HTR-8/SVneo (cell line): ENCODE results near the gene EYS.
"Not testable (repeated sequence)": the region's sequence is repeated elsewhere in the genome, so short reads cannot be mapped to it uniquely, and the experiment has no call there.

Experiments
- DNase-seq: peaks from one replicate; pipeline ENCODE4 v3.0.0; 2011; ENCODE audit warnings: low spot score, mixed read lengths; ENCODE audit not compliant: insufficient read length
- FAIRE-seq: peaks from 2 replicates; lab custom pipeline; 2011; peaks lifted over from hg19 to GRCh38; lab: Jason Lieb, UNC

The EYS gene

GRCh38 chr6:64538722-64539121 lies 1168.3 kb downstream of the EYS start:
- no peak for DNase-seq
- no peak for FAIRE-seq

GRCh38 chr6:64527899-64528298 lies 1179.1 kb downstream of the EYS start:
- no peak for FAIRE-seq
- DNase-seq = no peak

DNA sequence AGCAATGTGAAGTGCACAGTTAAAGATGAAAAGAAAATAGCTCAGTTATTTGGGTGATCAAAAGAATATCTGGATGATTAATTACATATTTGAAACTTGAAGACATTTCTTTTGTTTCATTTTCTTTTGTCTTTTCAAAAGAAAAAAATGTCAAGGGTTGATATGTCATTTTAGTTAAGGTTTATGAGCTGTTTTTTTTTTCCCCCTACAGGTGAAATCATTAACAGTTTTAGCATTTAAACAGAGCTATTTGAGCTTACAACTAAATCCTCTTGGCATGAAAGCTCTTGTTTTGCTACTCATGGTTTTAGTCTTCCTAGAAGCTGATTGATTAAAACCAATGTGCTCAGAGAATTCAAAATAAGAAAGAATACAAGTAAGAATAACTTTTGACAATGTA lies 1184.2 kb downstream of the EYS start:
- no peak for FAIRE-seq
- no peak for DNase-seq

DNA sequence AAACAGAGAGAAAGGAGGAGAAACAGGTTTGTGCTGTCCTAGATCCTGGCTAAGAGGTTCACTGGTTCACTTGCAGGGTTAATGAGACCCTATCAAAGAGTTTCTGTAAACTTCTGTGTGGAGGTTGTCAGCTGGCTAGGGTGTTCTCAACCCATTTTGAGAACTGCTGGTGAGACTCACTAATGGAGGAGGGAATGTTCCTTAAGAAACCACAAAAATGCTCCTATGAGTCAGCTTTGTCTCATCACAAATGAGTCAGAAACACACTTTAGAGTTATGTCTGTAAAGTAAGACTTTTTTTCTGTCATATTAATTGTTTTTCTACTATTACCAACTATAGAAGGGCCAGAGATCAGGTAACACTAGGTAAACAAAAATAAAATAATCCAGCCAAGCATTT lies 1187.0 kb downstream of the EYS start:
- FAIRE-seq (no peak), DNase-seq (peak; percentile 58)

DNA sequence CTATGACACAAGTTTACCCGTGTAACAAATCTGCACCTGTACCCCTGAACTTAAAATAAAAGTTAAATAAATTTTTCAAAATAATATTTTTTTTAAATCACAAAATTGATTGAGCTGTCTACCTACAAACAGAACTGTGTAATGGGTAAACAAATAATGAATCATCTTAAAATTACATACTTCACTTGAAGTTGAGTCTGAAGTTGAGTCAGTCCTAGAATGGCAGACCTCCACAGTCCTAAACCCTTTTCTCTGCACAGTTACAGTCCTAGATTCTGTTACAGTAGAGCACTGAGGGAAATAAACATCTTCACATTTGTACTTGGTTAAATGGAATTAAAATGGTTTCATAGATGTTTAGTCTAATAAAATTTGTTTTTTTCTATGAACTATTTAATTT lies 1190.6 kb downstream of the EYS start:
- no peak for DNase-seq
- FAIRE-seq = no peak

- DNase-seq (no peak), FAIRE-seq (no peak)
Observed at GRCh38 chr6:64507661-64508060, 1199.4 kb downstream of the EYS start.

GRCh38 chr6:64505312-64505711 lies 1201.7 kb downstream of the EYS start:
- FAIRE-seq = no peak
- DNase-seq = no peak

DNA sequence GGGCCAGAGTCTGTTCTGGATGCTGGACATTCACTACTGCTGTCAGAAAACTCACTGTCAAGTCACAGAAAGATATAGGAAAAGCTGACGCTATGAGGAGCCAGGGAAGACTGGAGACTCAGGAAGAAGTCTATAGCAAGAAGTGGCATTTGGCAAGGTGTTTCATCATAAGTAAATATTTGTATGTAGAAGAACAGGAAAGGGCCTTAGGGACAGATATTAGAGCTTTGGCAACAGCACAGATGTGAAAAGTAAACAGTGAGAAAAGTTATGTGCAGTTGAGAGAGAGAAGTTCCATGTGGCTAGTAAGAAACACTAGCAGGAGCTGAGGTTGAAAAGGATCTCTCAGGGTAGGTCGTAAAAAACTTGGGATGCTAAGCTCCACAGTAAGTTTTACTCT lies 1202.5 kb downstream of the EYS start:
- FAIRE-seq (no peak), DNase-seq (no peak)

- DNase-seq = no peak
- no peak for FAIRE-seq
Observed at GRCh38 chr6:64502801-64503200, 1204.2 kb downstream of the EYS start.

DNA sequence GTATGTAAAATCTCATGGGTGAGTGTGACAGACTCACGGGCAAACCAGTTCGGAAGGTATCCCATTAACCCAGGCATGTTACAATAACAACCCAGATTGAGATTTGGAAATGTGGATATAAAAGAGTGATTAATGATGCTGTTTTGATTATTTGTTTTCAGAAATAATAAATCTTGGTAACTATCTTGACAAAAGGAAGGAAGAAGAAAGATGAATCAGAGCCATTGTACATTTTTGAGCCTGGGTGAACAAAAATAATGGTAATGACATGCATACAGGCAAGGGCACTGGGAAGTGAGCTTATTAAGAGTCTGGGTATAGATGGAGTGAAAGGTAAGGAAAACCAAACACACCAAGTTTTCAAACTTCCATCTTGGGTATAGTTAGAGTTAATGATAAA lies 1209.4 kb downstream of the EYS start:
- FAIRE-seq (no peak), DNase-seq (no peak)

GRCh38 chr6:64489763-64490162 lies 1217.3 kb downstream of the EYS start:
- FAIRE-seq = no peak
- DNase-seq = no peak

DNA sequence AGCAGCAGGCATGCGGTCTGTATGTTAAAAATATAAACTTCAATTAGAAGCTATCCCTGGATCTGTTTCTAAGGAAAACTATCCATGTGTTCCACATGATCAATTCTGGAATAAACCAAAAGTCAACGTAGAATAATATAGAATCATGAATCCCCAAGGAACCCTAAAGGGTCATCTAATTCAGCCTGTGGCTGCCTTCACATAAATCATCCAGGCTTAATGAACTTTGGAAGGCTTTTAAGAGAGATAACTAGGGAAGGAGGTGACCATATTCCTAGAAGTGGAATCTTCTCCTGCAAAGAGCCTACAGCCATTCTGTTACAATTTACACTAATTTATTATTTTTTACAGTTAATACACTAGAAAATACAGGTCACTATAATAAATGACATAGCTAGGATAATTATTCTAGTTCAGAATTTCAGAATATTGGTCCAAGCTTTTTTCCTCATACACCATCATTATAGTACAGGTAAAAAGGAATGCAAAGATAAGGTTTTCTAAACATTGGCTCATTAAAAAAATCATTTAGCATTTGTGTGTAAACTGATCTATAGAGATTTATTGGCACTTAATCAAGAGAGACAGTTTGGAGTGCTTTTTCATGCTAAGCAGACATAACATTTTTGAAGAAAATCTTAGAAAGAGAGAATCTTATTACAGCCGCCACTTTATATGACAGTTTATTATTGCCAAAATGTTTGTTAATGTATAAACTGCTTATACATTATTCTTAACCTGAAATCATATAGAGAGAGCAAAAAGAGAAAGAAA lies 1220.3 kb downstream of the EYS start:
- DNase-seq (no peak), FAIRE-seq (no peak)

GRCh38 chr6:64483956-64484499 lies 1223.0 kb downstream of the EYS start:
- no peak for FAIRE-seq
- DNase-seq = no peak

GRCh38 chr6:64482631-64483030 lies 1224.4 kb downstream of the EYS start:
- no peak for FAIRE-seq
- DNase-seq = no peak

DNA sequence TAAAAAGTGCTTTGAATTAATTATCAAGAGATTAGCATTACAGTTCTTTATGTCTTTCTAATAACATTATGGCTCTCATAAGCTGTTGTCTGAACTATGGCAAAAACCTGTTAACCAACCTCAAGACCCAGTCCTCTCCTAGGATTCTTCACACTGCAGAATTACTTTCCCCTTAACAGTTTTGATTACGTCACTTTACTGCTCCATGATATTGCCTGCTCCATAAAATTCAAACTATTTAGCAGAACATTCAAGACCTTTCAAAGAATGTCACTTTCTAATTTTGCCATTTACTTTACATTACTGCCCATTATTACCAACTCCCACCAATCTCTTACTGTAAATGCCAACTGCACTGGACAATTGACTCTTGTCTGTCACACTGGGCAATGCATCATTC lies 1227.9 kb downstream of the EYS start:
- no peak for FAIRE-seq
- DNase-seq = no peak

DNA sequence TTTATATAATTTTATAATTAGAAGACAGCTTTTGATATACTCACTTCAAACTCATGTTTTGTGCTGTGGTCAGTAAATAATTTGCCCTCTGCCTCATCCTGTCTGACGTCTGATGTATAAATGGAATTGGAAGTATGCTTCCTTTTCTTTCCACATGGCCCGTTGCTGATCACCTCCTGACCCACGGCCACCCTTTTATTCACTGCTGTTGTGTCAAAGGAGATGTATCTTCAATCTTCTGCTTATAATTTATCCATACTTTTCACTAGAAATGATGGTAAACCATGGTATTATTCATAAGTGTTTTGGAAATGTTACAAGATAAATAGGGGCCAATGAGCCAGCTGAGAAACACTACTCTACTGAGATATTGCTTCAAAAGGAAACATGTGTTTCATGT lies 1229.6 kb downstream of the EYS start:
- no peak for DNase-seq
- no peak for FAIRE-seq

GRCh38 chr6:64476935-64477334 lies 1230.1 kb downstream of the EYS start:
- FAIRE-seq (no peak), DNase-seq (no peak)

DNA sequence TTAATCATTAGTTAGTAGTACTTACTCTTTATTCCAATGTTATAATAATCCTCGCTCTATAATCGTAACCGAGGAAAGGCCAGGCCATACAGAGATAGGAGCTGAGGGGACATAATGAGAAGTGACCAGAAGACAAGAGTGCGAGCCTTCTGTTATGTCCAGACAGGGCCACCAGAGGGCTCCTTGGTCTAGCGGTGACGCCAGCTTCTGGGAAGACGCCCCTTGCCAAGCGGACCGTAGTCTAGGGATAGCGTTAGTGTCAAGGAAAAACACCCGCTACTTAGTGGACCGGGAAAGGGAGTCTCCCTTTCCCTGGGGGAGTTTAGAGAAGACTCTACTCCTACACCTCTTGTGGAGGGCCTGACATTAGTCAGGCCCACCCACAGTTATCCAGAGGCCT lies 1237.6 kb downstream of the EYS start:
- FAIRE-seq, DNase-seq: not testable (repeated sequence)

DNA sequence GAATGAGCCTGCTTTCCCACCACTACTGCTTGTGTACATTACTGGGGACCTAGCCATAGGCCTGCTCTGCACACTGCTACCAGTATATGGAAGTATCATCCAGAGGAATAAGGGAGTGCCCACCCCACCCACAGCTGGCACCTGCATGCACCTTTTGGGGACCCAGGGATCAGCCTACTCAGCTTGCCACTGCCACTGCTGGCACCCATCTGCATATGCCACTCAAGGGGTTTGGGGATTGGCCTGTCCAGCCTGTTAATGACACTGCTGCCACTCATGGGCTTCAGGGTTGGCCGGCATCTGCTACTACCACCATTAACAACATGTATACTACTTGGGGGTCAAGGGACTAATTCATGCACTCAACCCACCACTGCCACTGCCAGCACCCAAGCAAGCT lies 1239.4 kb downstream of the EYS start:
- DNase-seq (no peak), FAIRE-seq (no peak)

GRCh38 chr6:64459411-64459944 lies 1247.5 kb downstream of the EYS start:
- no peak for FAIRE-seq
- DNase-seq = no peak

DNA sequence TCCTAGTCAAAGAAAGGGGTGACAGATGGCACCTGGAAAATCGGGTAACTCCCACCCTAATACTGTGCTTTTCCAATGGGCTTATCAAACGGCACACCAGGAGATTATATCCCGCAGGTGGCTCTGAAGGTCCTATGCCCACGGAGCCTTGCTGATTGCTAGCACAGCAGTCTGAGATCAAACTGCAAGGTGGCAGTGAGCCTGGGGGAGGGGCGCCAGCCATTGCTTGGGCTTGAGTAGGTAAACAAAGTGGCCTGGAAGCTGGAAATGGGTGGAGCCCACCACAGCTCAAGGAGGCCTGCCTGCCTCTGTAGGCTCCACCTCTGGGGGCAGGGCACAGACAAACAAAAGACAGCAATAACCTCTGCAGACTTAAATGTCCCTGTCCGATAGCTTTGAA lies 1258.9 kb downstream of the EYS start:
- DNase-seq, FAIRE-seq: not testable (repeated sequence)

- FAIRE-seq = no peak
- no peak for DNase-seq
Observed at GRCh38 chr6:64445038-64445437, 1262.0 kb downstream of the EYS start.
